A549 (cell line): ENCODE measurements around the gene SURF1. TPM values are rescaled to one million over a fixed set of nuclear protein-coding genes. Genes with fewer than 3 reads are reported as not detected.
A peak's percentile ranks its signal among the peaks of the same experiment; 100 is the strongest.

Experiments used
- ATAC-seq, 2 experiments: fragments of 200-7000 bp in 1 of 2; fragments of >200 bp in 1 of 2; cut with Nextera tagmentation in 1 of 2; cut with Tn5 transposase in 1 of 2; 3 replicates each; pipeline versions ENCODE4 v1.8.0 to v1.9.1; 2018 to 2020; ENCODE audit warnings: mild to moderate bottlenecking in 1 of 2, moderate library complexity in 1 of 2
- CTCF ChIA-PET: fragments of 300-600 bp; sonication (Branson Sonifier 250); formaldehyde crosslinking; extraction: SDS; loops from one replicate; lab custom pipeline; 2021; ENCODE audit warnings: antibody characterized with exemption, inconsistent platforms; lab: Yijun Ruan, JAX
- POLR2A ChIA-PET: fragments of 350-600 bp; formaldehyde crosslinking; extraction: SDS; loops from one replicate; lab custom pipeline; 2021; ENCODE audit warnings: antibody characterized with exemption, inconsistent platforms; lab: Yijun Ruan, JAX
- DNase-seq, 2 experiments: peaks; one replicate each; pipeline versions ENCODE4 v3.0.0 to v3.0.0-alpha.2; 2011 to 2016; ENCODE audit warnings: low read depth in 1 of 2, low spot score in 1 of 2
- FAIRE-seq: peaks from 2 replicates; lab custom pipeline; 2011; peaks lifted over from hg19 to GRCh38; lab: Jason Lieb, UNC
- H3K27ac ChIP-seq, 2 experiments: fragments of >200 bp; sonication (Bioruptor Twin); formaldehyde crosslinking; 3 replicates each; pipeline ENCODE4 v1.5.1; 2016 to 2017
- H3K4me1 ChIP-seq: fragments of >200 bp; sonication (Bioruptor Twin); formaldehyde crosslinking; 3 replicates; pipeline ENCODE4 v1.6.1; 2016
- H3K4me2 ChIP-seq: fragments of >200 bp; sonication (Bioruptor Twin); formaldehyde crosslinking; 3 replicates; pipeline ENCODE4 v1.6.1; 2016
- H3K4me3 ChIP-seq: fragments of >200 bp; sonication (Bioruptor Twin); formaldehyde crosslinking; 3 replicates; pipeline ENCODE4 v1.5.1; 2016
- H3K9me3 ChIP-seq: fragments of >200 bp; sonication (Bioruptor Twin); formaldehyde crosslinking; 3 replicates; pipeline ENCODE4 v1.6.1; 2016
- CBX2 ChIP-seq: fragments of 200-600 bp; sonication (generic); IDR thresholded peaks from 2 replicates; pipeline ENCODE4 v1.6.1; 2016; ENCODE audit warnings: low read depth, mild to moderate bottlenecking, borderline replicate concordance
- CBX8 ChIP-seq: fragments of 200-600 bp; sonication (generic); IDR thresholded peaks from 2 replicates; pipeline ENCODE4 v1.6.1; 2016
- EHF ChIP-seq: fragments of 250-450 bp; sonication (Bioruptor Pico); IDR thresholded peaks from 2 replicates; pipeline ENCODE4 v1.5.0; 2020; ENCODE audit warnings: mild to moderate bottlenecking
- FOSB ChIP-seq: fragments of 250-450 bp; sonication (Bioruptor Pico); IDR thresholded peaks from 2 replicates; pipeline ENCODE4 v1.5.0; 2020; ENCODE audit warnings: mild to moderate bottlenecking, moderate library complexity
- FOSL2 ChIP-seq, 2 experiments: fragments of 450-650 bp in 1 of 2; fragments of >200 bp in 1 of 2; sonication (Bioruptor Twin) in 1 of 2; formaldehyde crosslinking; IDR thresholded peaks; 2 replicates each; pipeline versions ENCODE4 v1.5.0 to v1.6.1; 2016 to 2020; ENCODE audit warnings: mild to moderate bottlenecking in 1 of 2, moderate library complexity in 1 of 2
- HOXB5 ChIP-seq: fragments of 250-450 bp; sonication (Bioruptor Pico); IDR thresholded peaks from 2 replicates; pipeline ENCODE4 v1.5.0; 2020; ENCODE audit warnings: mild to moderate bottlenecking, moderate library complexity
- JUNB ChIP-seq: fragments of >200 bp; sonication (Bioruptor Twin); formaldehyde crosslinking; IDR thresholded peaks from 2 replicates; pipeline ENCODE4 v1.6.1; 2016
- KDM1A ChIP-seq: fragments of 200-600 bp; sonication (generic); IDR thresholded peaks from 2 replicates; pipeline ENCODE4 v1.6.1; 2016; ENCODE audit warnings: low read depth, mild to moderate bottlenecking
- MAZ ChIP-seq: fragments of 150-350 bp; IDR thresholded peaks from 2 replicates; pipeline ENCODE4 v1.6.1; 2014; ENCODE audit warnings: antibody characterized with exemption, low read depth, low read length, borderline replicate concordance
- NFE2L2 ChIP-seq: fragments of 150-350 bp; conservative IDR thresholded peaks from 2 replicates; pipeline ENCODE4 v1.6.1; 2014; ENCODE audit warnings: low read length
- NPAS2 ChIP-seq: fragments of 250-450 bp; sonication (Bioruptor Pico); IDR thresholded peaks from 2 replicates; pipeline ENCODE4 v1.8.0; 2022; ENCODE audit warnings: mild to moderate bottlenecking, moderate library complexity, borderline replicate concordance
- PHF8 ChIP-seq: fragments of 200-600 bp; sonication (generic); IDR thresholded peaks from 2 replicates; pipeline ENCODE4 v1.6.1; 2016; ENCODE audit warnings: low read depth, mild to moderate bottlenecking, antibody characterized with exemption, moderate library complexity, borderline replicate concordance
- POLR2A ChIP-seq: IDR thresholded peaks from 2 replicates; pipeline ENCODE4 v1.6.1; 2012; ENCODE audit warnings: mild to moderate bottlenecking, low read length
- RAD21 ChIP-seq, 2 experiments: fragments of >200 bp in 1 of 2; sonication (Bioruptor Twin) in 1 of 2; formaldehyde crosslinking in 1 of 2; IDR thresholded peaks in 1 of 2; conservative IDR thresholded peaks in 1 of 2; 2 replicates in 1 of 2; 3 replicates in 1 of 2; pipeline ENCODE4 v1.6.1; 2012 to 2018; ENCODE audit warnings: inconsistent platforms in 1 of 2
- SREBF2 ChIP-seq: fragments of 450-650 bp; IDR thresholded peaks from 2 replicates; pipeline ENCODE4 v1.6.1; 2014; ENCODE audit warnings: mild to moderate bottlenecking, moderate library complexity
- TP53 ChIP-seq: fragments of 250-450 bp; sonication (Bioruptor Pico); IDR thresholded peaks from 2 replicates; pipeline ENCODE4 v1.5.0; 2021; ENCODE audit warnings: mild to moderate bottlenecking, moderate library complexity
- ZC3H11A ChIP-seq: fragments of 450-650 bp; IDR thresholded peaks from 2 replicates; pipeline ENCODE4 v1.6.1; 2014; ENCODE audit warnings: antibody characterized with exemption, mild to moderate bottlenecking
- ZSCAN20 ChIP-seq: fragments of 250-450 bp; sonication (Bioruptor Pico); IDR thresholded peaks from 2 replicates; pipeline ENCODE4 v1.8.0; 2022; ENCODE audit warnings: mild to moderate bottlenecking, moderate library complexity
- WGBS: methylation state at CpG from one replicate; pipeline ENCODE4 v1.1.6; 2017; ENCODE audit errors: missing lambda C conversion rate; 5-methylcytosine and 5-hydroxymethylcytosine counted together
- polyA plus RNA-seq, 4 experiments: library from polyadenylated mRNA; depleted of rRNA in 3 of 4; stranded (reverse); fragments of >200 nt; fragmentation: RNase III in 1 of 4; extraction: RNeasy Plus Mini Kit Qiagen cat#74134 plus additional on column Dnase treatment in 1 of 4; gene quantifications; 2 replicates in 3 of 4; 3 replicates in 1 of 4; pipeline ENCODE4 v1.2.3, GENCODE V29; 2011 to 2017
- TF ChIP-seq, protein P1 (sequence below): fragments of >200 bp; sonication (Bioruptor Twin); formaldehyde crosslinking; IDR thresholded peaks from 3 replicates; pipeline ENCODE4 v1.6.1; 2016
- TF ChIP-seq, protein P2 (sequence below): fragments of >200 bp; sonication (Bioruptor Twin); formaldehyde crosslinking; IDR thresholded peaks from 3 replicates; pipeline ENCODE4 v1.5.1; 2016
- TF ChIP-seq, protein P3 (sequence below): fragments of 250-450 bp; sonication (Bioruptor Pico); IDR thresholded peaks from 2 replicates; pipeline ENCODE4 v1.5.0; 2021; ENCODE audit warnings: mild to moderate bottlenecking, moderate library complexity, borderline replicate concordance

Gene SURF1
- polyA plus RNA-seq, 2 of the 4 experiments (the other 2 are of a cell fraction): 28.6 to 47.5 TPM

DNA sequence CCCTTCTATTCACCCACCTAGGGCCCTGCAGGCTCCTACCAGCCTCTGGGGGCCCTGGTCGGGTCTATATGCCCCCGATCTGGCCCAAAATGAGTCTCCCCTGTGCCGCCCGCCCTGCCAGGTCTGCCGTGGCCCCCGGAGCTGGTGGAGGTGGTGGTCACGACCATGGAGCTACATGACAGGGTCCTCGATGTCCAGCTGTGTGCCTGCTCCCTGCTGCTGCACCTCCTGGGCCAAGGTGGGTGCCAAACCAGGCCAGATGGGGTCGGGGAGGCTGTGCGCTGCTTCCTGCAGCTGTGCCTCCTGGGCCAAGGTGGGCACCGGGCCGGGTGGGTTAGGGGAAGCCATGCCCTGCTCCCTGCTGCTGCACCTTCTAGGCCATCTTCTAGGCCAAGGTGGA, 44.0 kb upstream of the SURF1 start:
- WGBS: 50% methylated on average over 1 of the region's 12 CpGs
- no peak for DNase-seq
- no peak overlapping the region for H3K27ac ChIP-seq
- ChIA-PET CTCF (interaction anchor here (0.9 to 1.2 kb wide), 3 partner anchors 20 to 86 kb away, joined by 3 to 4 read pairs (median 3); no protein-coding TSS in a partner anchor), POLR2A (interaction anchor here (0.7 kb wide), 1 partner anchor 323 kb away, joined by 6 read pairs; no protein-coding TSS in a partner anchor)
- H3K9me3 ChIP-seq: no peaks in the 10 kb centered on the region
- TF ChIP-seq NFE2L2: no peak
- TF ChIP-seq, protein P1, sequence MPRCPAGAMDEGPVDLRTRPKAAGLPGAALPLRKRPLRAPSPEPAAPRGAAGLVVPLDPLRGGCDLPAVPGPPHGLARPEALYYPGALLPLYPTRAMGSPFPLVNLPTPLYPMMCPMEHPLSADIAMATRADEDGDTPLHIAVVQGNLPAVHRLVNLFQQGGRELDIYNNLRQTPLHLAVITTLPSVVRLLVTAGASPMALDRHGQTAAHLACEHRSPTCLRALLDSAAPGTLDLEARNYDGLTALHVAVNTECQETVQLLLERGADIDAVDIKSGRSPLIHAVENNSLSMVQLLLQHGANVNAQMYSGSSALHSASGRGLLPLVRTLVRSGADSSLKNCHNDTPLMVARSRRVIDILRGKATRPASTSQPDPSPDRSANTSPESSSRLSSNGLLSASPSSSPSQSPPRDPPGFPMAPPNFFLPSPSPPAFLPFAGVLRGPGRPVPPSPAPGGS: no peak
- no peak for TF ChIP-seq JUNB
- no peak for TF ChIP-seq EHF
- TF ChIP-seq POLR2A: no peak
- TF ChIP-seq SREBF2: no peak
- no peak for TF ChIP-seq MAZ
- TF ChIP-seq, protein P2, sequence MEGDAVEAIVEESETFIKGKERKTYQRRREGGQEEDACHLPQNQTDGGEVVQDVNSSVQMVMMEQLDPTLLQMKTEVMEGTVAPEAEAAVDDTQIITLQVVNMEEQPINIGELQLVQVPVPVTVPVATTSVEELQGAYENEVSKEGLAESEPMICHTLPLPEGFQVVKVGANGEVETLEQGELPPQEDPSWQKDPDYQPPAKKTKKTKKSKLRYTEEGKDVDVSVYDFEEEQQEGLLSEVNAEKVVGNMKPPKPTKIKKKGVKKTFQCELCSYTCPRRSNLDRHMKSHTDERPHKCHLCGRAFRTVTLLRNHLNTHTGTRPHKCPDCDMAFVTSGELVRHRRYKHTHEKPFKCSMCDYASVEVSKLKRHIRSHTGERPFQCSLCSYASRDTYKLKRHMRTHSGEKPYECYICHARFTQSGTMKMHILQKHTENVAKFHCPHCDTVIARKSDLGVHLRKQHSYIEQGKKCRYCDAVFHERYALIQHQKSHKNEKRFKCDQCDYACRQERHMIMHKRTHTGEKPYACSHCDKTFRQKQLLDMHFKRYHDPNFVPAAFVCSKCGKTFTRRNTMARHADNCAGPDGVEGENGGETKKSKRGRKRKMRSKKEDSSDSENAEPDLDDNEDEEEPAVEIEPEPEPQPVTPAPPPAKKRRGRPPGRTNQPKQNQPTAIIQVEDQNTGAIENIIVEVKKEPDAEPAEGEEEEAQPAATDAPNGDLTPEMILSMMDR: no peak
- TF ChIP-seq FOSB: no peak
- TF ChIP-seq TP53: no peak
- no peak for ATAC-seq
- H3K4me1 ChIP-seq: no peaks in the 10 kb centered on the region
- H3K4me2 ChIP-seq: no peak overlapping the region
- no peak for FAIRE-seq
- H3K4me3 ChIP-seq: no peak overlapping the region

DNA sequence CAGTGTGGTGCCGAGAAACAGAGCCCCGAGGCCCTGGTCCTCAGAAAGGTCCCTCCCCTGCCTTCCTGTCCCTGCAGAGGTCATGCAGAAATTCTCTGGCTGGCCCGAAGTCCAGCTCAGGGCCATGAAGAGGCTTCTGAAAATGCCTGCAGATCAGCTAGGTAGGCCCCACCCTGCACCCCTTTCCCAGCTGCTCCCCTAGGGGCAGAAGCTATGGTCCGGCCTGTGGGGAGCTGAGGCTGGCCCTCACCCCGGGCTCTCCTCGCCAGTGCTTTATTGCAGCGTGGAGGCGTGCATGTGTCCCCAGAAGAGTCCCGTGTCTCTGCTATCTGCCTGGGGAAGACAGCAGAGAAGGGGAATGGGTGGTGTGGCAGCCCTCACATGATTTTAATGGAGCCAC, 41.6 kb upstream of the SURF1 start:
- no peak for TF ChIP-seq CBX8
- no peak for TF ChIP-seq KDM1A
- TF ChIP-seq, protein P1: no peak
- TF ChIP-seq FOSB: no peak
- TF ChIP-seq NPAS2: no peak
- no peak for TF ChIP-seq POLR2A
- TF ChIP-seq ZC3H11A: no peak
- no peak for TF ChIP-seq CBX2
- no peak for TF ChIP-seq PHF8
- TF ChIP-seq, all 56 proteins: peak for 0
- ATAC-seq: peak; percentile 6 to 11; a peak in 1 of 6 replicates
- H3K9me3 ChIP-seq: no peaks in the 10 kb centered on the region
- 69% methylated on average over 9 of the region's 9 CpGs for WGBS
- no peak for FAIRE-seq
- no peak overlapping the region for H3K27ac ChIP-seq
- DNase-seq: no peak
- no peak overlapping the region for H3K4me2 ChIP-seq
- no peak overlapping the region for H3K4me3 ChIP-seq
- ChIA-PET POLR2A (no interaction called here), CTCF (interaction anchor here (1.1 to 4.4 kb wide), 6 partner anchors 8 to 89 kb away, joined by 3 to 21 read pairs (median 5); no protein-coding TSS in a partner anchor)
- no peaks in the 10 kb centered on the region for H3K4me1 ChIP-seq

DNA sequence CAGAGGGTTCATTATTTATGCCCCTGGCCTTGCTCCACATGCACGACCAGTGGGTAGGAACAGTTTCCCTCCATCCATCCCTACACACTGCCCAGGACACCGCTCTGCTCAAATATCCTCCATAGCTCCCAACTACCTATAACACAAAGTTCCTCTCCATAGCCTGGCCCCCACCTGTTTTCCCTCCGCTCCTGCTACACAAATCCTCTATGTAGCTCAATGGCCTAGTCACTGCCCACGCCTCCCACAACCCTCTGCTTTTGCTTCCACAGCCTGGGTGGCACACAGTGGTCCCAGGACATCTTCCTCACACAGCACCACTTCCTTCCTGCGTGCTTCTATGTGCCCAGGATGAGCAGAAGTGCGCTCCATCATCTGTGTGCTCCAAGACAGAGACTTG, 41.1 kb upstream of the SURF1 start:
- no peak overlapping the region for H3K4me2 ChIP-seq
- TF ChIP-seq CBX8: no peak
- TF ChIP-seq, all 56 proteins: peak for 0
- Histone ChIP-seq H3K4me3 (no peak overlapping the region), H3K4me1 (no peaks in the 10 kb centered on the region), H3K9me3 (no peaks in the 10 kb centered on the region), H3K27ac (no peak overlapping the region)
- DNase-seq (no peak), FAIRE-seq (no peak), ATAC-seq (peak; percentile 4 to 6; a peak in 3 of 6 replicates)
- ChIA-PET POLR2A (no interaction called here), CTCF (interaction anchor here (1.0 to 4.4 kb wide), 8 partner anchors 8 to 92 kb away, joined by 3 to 21 read pairs (median 4); no protein-coding TSS in a partner anchor)
- WGBS: 74% methylated on average over 6 of the region's 6 CpGs

DNA sequence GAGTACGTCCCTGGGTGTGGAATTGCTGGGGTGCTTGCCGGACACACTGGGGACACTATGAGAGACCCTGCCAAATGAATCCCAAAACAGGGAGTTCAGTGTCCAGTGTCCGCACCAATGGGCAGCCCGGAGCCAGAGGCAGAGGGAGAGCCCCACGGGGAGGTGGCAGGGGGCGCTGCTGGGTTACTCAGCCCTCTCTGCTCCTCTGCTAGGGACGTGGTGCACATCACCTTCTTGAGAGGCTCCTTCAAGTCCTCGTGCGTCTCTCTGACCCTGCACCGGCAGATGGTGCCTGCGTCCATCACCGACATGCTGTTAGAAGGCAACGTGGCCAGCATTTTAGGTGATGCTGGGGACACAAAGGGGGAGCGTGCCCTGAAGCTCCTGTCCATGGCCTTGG, 40.7 kb upstream of the SURF1 start:
- ChIA-PET POLR2A (no interaction called here), CTCF (interaction anchor here (1.0 to 4.4 kb wide), 11 partner anchors 9 to 93 kb away, joined by 3 to 21 read pairs (median 3); no protein-coding TSS in a partner anchor)
- ATAC-seq (peak; percentile 74 to 83), DNase-seq (peak; percentile 27 to 61), FAIRE-seq (no peak)
- H3K4me1 ChIP-seq: no peaks in the 10 kb centered on the region
- 25% methylated on average over 12 of the region's 14 CpGs for WGBS
- H3K9me3 ChIP-seq: no peaks in the 10 kb centered on the region
- no peak overlapping the region for H3K4me2 ChIP-seq
- no peak overlapping the region for H3K4me3 ChIP-seq
- no peak overlapping the region for H3K27ac ChIP-seq
- no peak for TF ChIP-seq NPAS2
- no peak for TF ChIP-seq ZC3H11A
- TF ChIP-seq CBX2: no peak
- no peak for TF ChIP-seq FOSB
- no peak for TF ChIP-seq FOSL2 (IDR thresholded peaks at IDR 0.05)
- no peak for TF ChIP-seq FOSL2 (CRISPR knock-in tag; IDR thresholded peaks at IDR 0.05)
- TF ChIP-seq, protein P3, sequence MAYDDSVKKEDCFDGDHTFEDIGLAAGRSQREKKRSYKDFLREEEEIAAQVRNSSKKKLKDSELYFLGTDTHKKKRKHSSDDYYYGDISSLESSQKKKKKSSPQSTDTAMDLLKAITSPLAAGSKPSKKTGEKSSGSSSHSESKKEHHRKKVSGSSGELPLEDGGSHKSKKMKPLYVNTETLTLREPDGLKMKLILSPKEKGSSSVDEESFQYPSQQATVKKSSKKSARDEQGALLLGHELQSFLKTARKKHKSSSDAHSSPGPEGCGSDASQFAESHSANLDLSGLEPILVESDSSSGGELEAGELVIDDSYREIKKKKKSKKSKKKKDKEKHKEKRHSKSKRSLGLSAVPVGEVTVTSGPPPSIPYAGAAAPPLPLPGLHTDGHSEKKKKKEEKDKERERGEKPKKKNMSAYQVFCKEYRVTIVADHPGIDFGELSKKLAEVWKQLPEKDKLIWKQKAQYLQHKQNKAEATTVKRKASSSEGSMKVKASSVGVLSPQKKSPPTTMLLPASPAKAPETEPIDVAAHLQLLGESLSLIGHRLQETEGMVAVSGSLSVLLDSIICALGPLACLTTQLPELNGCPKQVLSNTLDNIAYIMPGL: no peak
- TF ChIP-seq ZSCAN20 (CRISPR knock-in tag): no peak
- no peak for TF ChIP-seq HOXB5 (CRISPR knock-in tag)
- peak in 1 of 2 experiments; percentile 34; a peak in 1 of 5 replicates for TF ChIP-seq RAD21 (conservative IDR thresholded peaks at IDR 0.05 in 1 of 2, IDR thresholded peaks at IDR 0.05 in 1 of 2)
